K562 (cell line): ENCODE measurements around the gene MAPKAPK2. TPM values are rescaled to one million over a fixed set of nuclear protein-coding genes. Genes with fewer than 3 reads are reported as not detected.

Experiments used
- CBFA2T3 ChIP-seq: fragments of 450-650 bp; IDR thresholded peaks from 2 replicates; pipeline ENCODE4 v1.6.1; 2017
- CHD4 ChIP-seq: fragments of 200-600 bp; sonication (generic); IDR thresholded peaks from 3 replicates; pipeline ENCODE4 v1.6.1; 2012; ENCODE audit warnings: low read depth, mild to moderate bottlenecking, mixed read lengths, low read length, inconsistent platforms; ENCODE audit not compliant: insufficient read depth, insufficient replicate concordance, poor library complexity, severe bottlenecking
- DACH1 ChIP-seq: fragments of 450-650 bp; IDR thresholded peaks from 2 replicates; pipeline ENCODE4 v1.6.1; 2018; ENCODE audit not compliant: partially characterized antibody
- HINFP ChIP-seq: fragments of 450-650 bp; conservative IDR thresholded peaks from 2 replicates; pipeline ENCODE4 v1.6.1; 2016; ENCODE audit warnings: missing genetic modification characterization, low read depth, mild to moderate bottlenecking, control low read depth, missing compliant biosample characterization
- KAT2B ChIP-seq: IDR thresholded peaks from one replicate; pipeline ENCODE4 v1.6.1; 2012; ENCODE audit warnings: low read depth, mild to moderate bottlenecking, control low read depth, inconsistent platforms, low read length, moderate library complexity
- MEF2A ChIP-seq: IDR thresholded peaks from 2 replicates; pipeline ENCODE4 v1.6.1; 2011; ENCODE audit warnings: low read depth, mild to moderate bottlenecking, low read length, moderate library complexity; ENCODE audit not compliant: control insufficient read depth
- NFIX ChIP-seq: fragments of 250-450 bp; sonication (Bioruptor Pico); IDR thresholded peaks from 2 replicates; pipeline ENCODE4 v1.4.0; 2020; ENCODE audit warnings: low read depth, mild to moderate bottlenecking, moderate library complexity
- RBM22 ChIP-seq: fragments of 200-400 bp; formaldehyde crosslinking; IDR thresholded peaks from 2 replicates; pipeline ENCODE4 v1.6.1; 2018; ENCODE audit warnings: low read length, low read depth; ENCODE audit not compliant: poor library complexity, severe bottlenecking
- U2AF2 ChIP-seq: fragments of 200-400 bp; formaldehyde crosslinking; optimal IDR thresholded peaks from 2 replicates; pipeline ENCODE3; 2017; ENCODE audit warnings: low read depth, mild to moderate bottlenecking, low read length
- ZNF165 ChIP-seq: fragments of 250-450 bp; sonication (Bioruptor Pico); IDR thresholded peaks from 2 replicates; pipeline ENCODE4 v1.4.0; 2020; ENCODE audit warnings: borderline replicate concordance
- ZNF79 ChIP-seq: fragments of 250-450 bp; sonication (Bioruptor Pico); IDR thresholded peaks from 2 replicates; pipeline ENCODE4 v1.4.0; 2020; ENCODE audit warnings: low read depth, mild to moderate bottlenecking, moderate library complexity
- polyA plus RNA-seq, 8 experiments: library from polyadenylated mRNA; depleted of rRNA in 4 of 8; stranded (reverse) in 5 of 8; unstranded in 3 of 8; fragments of >200 nt; fragmentation: Nextera tagmentation in 2 of 8; fragmentation: Illumina TruSeq in 1 of 8; extraction: Ambion mirVana in 2 of 8; extraction: Trizol in 1 of 8; gene quantifications; 2 replicates each; pipeline versions ENCODE4 v1.2.1 to v1.2.3, GENCODE V29; 2011 to 2014; ENCODE audit warnings: inconsistent platforms in 1 of 8, missing spikeins in 1 of 8
- total RNA-seq, 7 experiments: library from RNA; depleted of rRNA in 6 of 7; stranded (reverse); fragments of >200 nt in 6 of 7; fragmentation: Illumina TruSeq in 2 of 7; extraction: Trizol in 2 of 7; gene quantifications; 2 replicates each; pipeline versions ENCODE4 v1.2.1 to v1.2.3, GENCODE V29; 2011 to 2021; ENCODE audit warnings: low replicate concordance in 1 of 7
- TF ChIP-seq, protein P1 (sequence below): sonication (generic); formaldehyde crosslinking; IDR thresholded peaks from 2 replicates; pipeline ENCODE4 v1.8.0; 2023; ENCODE audit warnings: mild to moderate bottlenecking, missing genetic modification reagents
- TF ChIP-seq, protein P2 (sequence below): fragments of 200-800 bp; sonication (Bioruptor generic); IDR thresholded peaks from 2 replicates; pipeline ENCODE4 v1.6.1; 2016; ENCODE audit warnings: missing genetic modification characterization, missing compliant biosample characterization
- TF ChIP-seq, protein P3 (sequence below), 2 experiments: fragments of 200-800 bp in 1 of 2; sonication (Bioruptor generic) in 1 of 2; sonication (generic) in 1 of 2; formaldehyde crosslinking in 1 of 2; IDR thresholded peaks in 1 of 2; conservative IDR thresholded peaks in 1 of 2; 2 replicates each; pipeline versions ENCODE4 v1.5.0 to v1.6.1; 2016 to 2020; ENCODE audit warnings: missing compliant biosample characterization in 1 of 2, missing genetic modification characterization in 1 of 2, missing genetic modification reagents in 1 of 2

The MAPKAPK2 gene
- total and polyA plus RNA-seq, 9 of the 15 experiments (the other 6 are each of a cell fraction or from before 2014, with no cell fraction given): 0.63 to 94.2 (median 52.1) TPM

GRCh38 chr1:206672011-206672688 is 12.6 kb upstream of the MAPKAPK2 start (continued):
- TF ChIP-seq, protein P1, sequence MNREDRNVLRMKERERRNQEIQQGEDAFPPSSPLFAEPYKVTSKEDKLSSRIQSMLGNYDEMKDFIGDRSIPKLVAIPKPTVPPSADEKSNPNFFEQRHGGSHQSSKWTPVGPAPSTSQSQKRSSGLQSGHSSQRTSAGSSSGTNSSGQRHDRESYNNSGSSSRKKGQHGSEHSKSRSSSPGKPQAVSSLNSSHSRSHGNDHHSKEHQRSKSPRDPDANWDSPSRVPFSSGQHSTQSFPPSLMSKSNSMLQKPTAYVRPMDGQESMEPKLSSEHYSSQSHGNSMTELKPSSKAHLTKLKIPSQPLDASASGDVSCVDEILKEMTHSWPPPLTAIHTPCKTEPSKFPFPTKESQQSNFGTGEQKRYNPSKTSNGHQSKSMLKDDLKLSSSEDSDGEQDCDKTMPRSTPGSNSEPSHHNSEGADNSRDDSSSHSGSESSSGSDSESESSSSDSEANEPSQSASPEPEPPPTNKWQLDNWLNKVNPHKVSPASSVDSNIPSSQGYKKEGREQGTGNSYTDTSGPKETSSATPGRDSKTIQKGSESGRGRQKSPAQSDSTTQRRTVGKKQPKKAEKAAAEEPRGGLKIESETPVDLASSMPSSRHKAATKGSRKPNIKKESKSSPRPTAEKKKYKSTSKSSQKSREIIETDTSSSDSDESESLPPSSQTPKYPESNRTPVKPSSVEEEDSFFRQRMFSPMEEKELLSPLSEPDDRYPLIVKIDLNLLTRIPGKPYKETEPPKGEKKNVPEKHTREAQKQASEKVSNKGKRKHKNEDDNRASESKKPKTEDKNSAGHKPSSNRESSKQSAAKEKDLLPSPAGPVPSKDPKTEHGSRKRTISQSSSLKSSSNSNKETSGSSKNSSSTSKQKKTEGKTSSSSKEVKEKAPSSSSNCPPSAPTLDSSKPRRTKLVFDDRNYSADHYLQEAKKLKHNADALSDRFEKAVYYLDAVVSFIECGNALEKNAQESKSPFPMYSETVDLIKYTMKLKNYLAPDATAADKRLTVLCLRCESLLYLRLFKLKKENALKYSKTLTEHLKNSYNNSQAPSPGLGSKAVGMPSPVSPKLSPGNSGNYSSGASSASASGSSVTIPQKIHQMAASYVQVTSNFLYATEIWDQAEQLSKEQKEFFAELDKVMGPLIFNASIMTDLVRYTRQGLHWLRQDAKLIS (CRISPR knock-in tag): no peak
- TF ChIP-seq KAT2B (no peak), ZNF79 (CRISPR knock-in tag) (no peak), RBM22 (no peak), ZNF165 (no peak), CBFA2T3 (peak; percentile 94), HINFP (tag) (no peak), DACH1 (no peak), MEF2A (no peak), CHD4 (no peak), NFIX (CRISPR knock-in tag) (no peak), U2AF2 (no peak)
- TF ChIP-seq, protein P2, sequence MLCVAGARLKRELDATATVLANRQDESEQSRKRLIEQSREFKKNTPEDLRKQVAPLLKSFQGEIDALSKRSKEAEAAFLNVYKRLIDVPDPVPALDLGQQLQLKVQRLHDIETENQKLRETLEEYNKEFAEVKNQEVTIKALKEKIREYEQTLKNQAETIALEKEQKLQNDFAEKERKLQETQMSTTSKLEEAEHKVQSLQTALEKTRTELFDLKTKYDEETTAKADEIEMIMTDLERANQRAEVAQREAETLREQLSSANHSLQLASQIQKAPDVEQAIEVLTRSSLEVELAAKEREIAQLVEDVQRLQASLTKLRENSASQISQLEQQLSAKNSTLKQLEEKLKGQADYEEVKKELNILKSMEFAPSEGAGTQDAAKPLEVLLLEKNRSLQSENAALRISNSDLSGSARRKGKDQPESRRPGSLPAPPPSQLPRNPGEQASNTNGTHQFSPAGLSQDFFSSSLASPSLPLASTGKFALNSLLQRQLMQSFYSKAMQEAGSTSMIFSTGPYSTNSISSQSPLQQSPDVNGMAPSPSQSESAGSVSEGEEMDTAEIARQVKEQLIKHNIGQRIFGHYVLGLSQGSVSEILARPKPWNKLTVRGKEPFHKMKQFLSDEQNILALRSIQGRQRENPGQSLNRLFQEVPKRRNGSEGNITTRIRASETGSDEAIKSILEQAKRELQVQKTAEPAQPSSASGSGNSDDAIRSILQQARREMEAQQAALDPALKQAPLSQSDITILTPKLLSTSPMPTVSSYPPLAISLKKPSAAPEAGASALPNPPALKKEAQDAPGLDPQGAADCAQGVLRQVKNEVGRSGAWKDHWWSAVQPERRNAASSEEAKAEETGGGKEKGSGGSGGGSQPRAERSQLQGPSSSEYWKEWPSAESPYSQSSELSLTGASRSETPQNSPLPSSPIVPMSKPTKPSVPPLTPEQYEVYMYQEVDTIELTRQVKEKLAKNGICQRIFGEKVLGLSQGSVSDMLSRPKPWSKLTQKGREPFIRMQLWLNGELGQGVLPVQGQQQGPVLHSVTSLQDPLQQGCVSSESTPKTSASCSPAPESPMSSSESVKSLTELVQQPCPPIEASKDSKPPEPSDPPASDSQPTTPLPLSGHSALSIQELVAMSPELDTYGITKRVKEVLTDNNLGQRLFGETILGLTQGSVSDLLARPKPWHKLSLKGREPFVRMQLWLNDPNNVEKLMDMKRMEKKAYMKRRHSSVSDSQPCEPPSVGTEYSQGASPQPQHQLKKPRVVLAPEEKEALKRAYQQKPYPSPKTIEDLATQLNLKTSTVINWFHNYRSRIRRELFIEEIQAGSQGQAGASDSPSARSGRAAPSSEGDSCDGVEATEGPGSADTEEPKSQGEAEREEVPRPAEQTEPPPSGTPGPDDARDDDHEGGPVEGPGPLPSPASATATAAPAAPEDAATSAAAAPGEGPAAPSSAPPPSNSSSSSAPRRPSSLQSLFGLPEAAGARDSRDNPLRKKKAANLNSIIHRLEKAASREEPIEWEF (CRISPR knock-in tag): no peak
- TF ChIP-seq, protein P3, sequence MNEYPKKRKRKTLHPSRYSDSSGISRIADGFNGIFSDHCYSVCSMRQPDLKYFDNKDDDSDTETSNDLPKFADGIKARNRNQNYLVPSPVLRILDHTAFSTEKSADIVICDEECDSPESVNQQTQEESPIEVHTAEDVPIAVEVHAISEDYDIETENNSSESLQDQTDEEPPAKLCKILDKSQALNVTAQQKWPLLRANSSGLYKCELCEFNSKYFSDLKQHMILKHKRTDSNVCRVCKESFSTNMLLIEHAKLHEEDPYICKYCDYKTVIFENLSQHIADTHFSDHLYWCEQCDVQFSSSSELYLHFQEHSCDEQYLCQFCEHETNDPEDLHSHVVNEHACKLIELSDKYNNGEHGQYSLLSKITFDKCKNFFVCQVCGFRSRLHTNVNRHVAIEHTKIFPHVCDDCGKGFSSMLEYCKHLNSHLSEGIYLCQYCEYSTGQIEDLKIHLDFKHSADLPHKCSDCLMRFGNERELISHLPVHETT (CRISPR knock-in tag; conservative IDR thresholded peaks at IDR 0.05 in 1 of 2, IDR thresholded peaks at IDR 0.05 in 1 of 2): peak in 1 of 2 experiments; percentile 55; a peak in 2 of 4 replicates
